IMR-90 (cell line): Measurements from ENCODE around the gene GAMT. TPM values are rescaled to one million over a fixed set of nuclear protein-coding genes. Genes with fewer than 3 reads are reported as not detected.

Experiments
- ATAC-seq: fragments of 200-7000 bp; cut with Tn5 transposase; 2 replicates; pipeline ENCODE4 v1.9.1; 2020; ENCODE audit warnings: low read depth, mild to moderate bottlenecking, moderate library complexity
- BruUV-seq: library from RNA; stranded (reverse); fragments of 400-500 nt; replicated peaks from 2 replicates; lab custom pipeline; 2021; lab: Mats Ljungman, UMichigan
- CTCF ChIA-PET: fragments of 300-600 bp; formaldehyde crosslinking; extraction: SDS; loops from one replicate; lab custom pipeline; 2021; ENCODE audit warnings: antibody characterized with exemption; lab: Yijun Ruan, JAX
- POLR2A ChIA-PET: fragments of 300-600 bp; sonication (Branson Sonifier 250); formaldehyde crosslinking; loops from one replicate; lab custom pipeline; 2022; ENCODE audit warnings: antibody characterized with exemption; ENCODE audit not compliant: unreplicated experiment; lab: Charles Lee
- DNase-seq: peaks from one replicate; pipeline ENCODE4 v3.0.0; 2013
- H2AFZ ChIP-seq: replicated peaks from 2 replicates; pipeline ENCODE3; 2013; ENCODE audit warnings: low read length, mild to moderate bottlenecking; ENCODE audit not compliant: poor library complexity
- H2AK5ac ChIP-seq: 2 replicates; pipeline ENCODE4 v1.6.1; 2013; ENCODE audit warnings: low read depth, low read length, inconsistent platforms
- H2AK9ac ChIP-seq: replicated peaks from 2 replicates; pipeline ENCODE3; 2013; ENCODE audit warnings: mild to moderate bottlenecking, low read depth, low read length, moderate library complexity; ENCODE audit not compliant: poor library complexity
- H2BK120ac ChIP-seq: 2 replicates; pipeline ENCODE4 v1.6.1; 2013; ENCODE audit warnings: low read depth, low read length, inconsistent platforms
- H2BK15ac ChIP-seq: 3 replicates; pipeline ENCODE4 v1.6.1; 2013; ENCODE audit warnings: low read depth, low read length, inconsistent platforms
- H2BK20ac ChIP-seq: 2 replicates; pipeline ENCODE4 v1.6.1; 2013; ENCODE audit warnings: low read depth, mild to moderate bottlenecking, inconsistent platforms, low read length, moderate library complexity
- H2BK5ac ChIP-seq: 2 replicates; pipeline ENCODE4 v1.6.1; 2013; ENCODE audit warnings: mild to moderate bottlenecking, low read depth, low read length, inconsistent platforms; ENCODE audit not compliant: poor library complexity, severe bottlenecking
- H3K14ac ChIP-seq: replicated peaks from 2 replicates; pipeline ENCODE4 v1.6.1; 2013; ENCODE audit warnings: low read depth, low read length, inconsistent platforms
- H3K18ac ChIP-seq: 2 replicates; pipeline ENCODE4 v1.6.1; 2013; ENCODE audit warnings: low read depth, low read length, control low read depth
- H3K23ac ChIP-seq: 2 replicates; pipeline ENCODE4 v1.6.1; 2013; ENCODE audit warnings: low read depth, low read length, inconsistent platforms
- H3K27ac ChIP-seq: 2 replicates; pipeline ENCODE4 v1.5.1; 2013; ENCODE audit warnings: mild to moderate bottlenecking, control low read depth, low read length; ENCODE audit not compliant: insufficient read depth
- H3K27me3 ChIP-seq: 2 replicates; pipeline ENCODE4 v1.6.1; 2013; ENCODE audit warnings: low read length; ENCODE audit not compliant: control insufficient read depth, insufficient read depth
- H3K36me3 ChIP-seq: 2 replicates; pipeline ENCODE4 v1.6.1; 2013; ENCODE audit warnings: low read length, mixed read lengths; ENCODE audit not compliant: control insufficient read depth, insufficient read depth
- H3K4ac ChIP-seq: 2 replicates; pipeline ENCODE4 v1.6.1; 2013; ENCODE audit warnings: low read depth, low read length, inconsistent platforms
- H3K4me1 ChIP-seq: 2 replicates; pipeline ENCODE4 v1.6.1; 2013; ENCODE audit warnings: low read length, mixed read lengths; ENCODE audit not compliant: control insufficient read depth, insufficient read depth
- H3K4me2 ChIP-seq: 2 replicates; pipeline ENCODE4 v1.6.1; 2013; ENCODE audit warnings: low read depth, mild to moderate bottlenecking, control low read depth, low read length, moderate library complexity
- H3K4me3 ChIP-seq: 2 replicates; pipeline ENCODE4 v1.5.1; 2013; ENCODE audit warnings: low read depth, mild to moderate bottlenecking, control low read depth, low read length, moderate library complexity; ENCODE audit not compliant: insufficient read depth
- H3K56ac ChIP-seq: 2 replicates; pipeline ENCODE4 v1.6.1; 2013; ENCODE audit warnings: low read length, inconsistent platforms; ENCODE audit not compliant: insufficient read depth; ENCODE audit errors: extremely low read depth
- H3K79me1 ChIP-seq, 2 experiments: 2 replicates each; pipeline ENCODE4 v1.6.1; 2013; ENCODE audit warnings: low read length in 2 of 2, inconsistent platforms in 1 of 2, low read depth in 1 of 2
- H3K9ac ChIP-seq: 2 replicates; pipeline ENCODE4 v1.6.1; 2013; ENCODE audit warnings: low read depth, low read length, control low read depth
- H3K9me1 ChIP-seq: 2 replicates; pipeline ENCODE4 v1.6.1; 2013; ENCODE audit warnings: low read length, inconsistent platforms; ENCODE audit not compliant: insufficient read depth
- H3K9me3 ChIP-seq: 2 replicates; pipeline ENCODE4 v1.6.1; 2013; ENCODE audit warnings: low read length; ENCODE audit not compliant: control insufficient read depth, insufficient read depth
- H4K20me1 ChIP-seq: 2 replicates; pipeline ENCODE4 v1.6.1; 2013; ENCODE audit warnings: low read length, inconsistent platforms; ENCODE audit not compliant: insufficient read depth
- H4K5ac ChIP-seq: 2 replicates; pipeline ENCODE4 v1.6.1; 2013; ENCODE audit warnings: mild to moderate bottlenecking, low read depth, low read length, control low read depth
- H4K8ac ChIP-seq, 2 experiments: 2 replicates each; pipeline ENCODE4 v1.6.1; 2013; ENCODE audit warnings: low read depth in 2 of 2, low read length in 2 of 2, control low read depth in 1 of 2, inconsistent platforms in 1 of 2
- H4K91ac ChIP-seq: 2 replicates; pipeline ENCODE4 v1.6.1; 2013; ENCODE audit warnings: low read depth, low read length, inconsistent platforms; ENCODE audit not compliant: insufficient read depth
- BHLHE40 ChIP-seq: fragments of 150-350 bp; IDR thresholded peaks from 2 replicates; pipeline ENCODE4 v1.6.1; 2016; ENCODE audit warnings: mild to moderate bottlenecking, low read depth, low read length
- CEBPB ChIP-seq: IDR thresholded peaks from 2 replicates; pipeline ENCODE4 v1.6.1; 2012; ENCODE audit warnings: low read depth, low read length, improper control_type of control experiment
- CTCF ChIP-seq: conservative IDR thresholded peaks from 2 replicates; pipeline ENCODE4 v1.5.1; 2012; ENCODE audit warnings: mild to moderate bottlenecking, low read depth, low read length, improper control_type of control experiment
- ELK1 ChIP-seq: fragments of 150-350 bp; IDR thresholded peaks from 2 replicates; pipeline ENCODE4 v1.6.1; 2016; ENCODE audit warnings: low read depth, mild to moderate bottlenecking, low read length, moderate library complexity, borderline replicate concordance
- MAZ ChIP-seq: IDR thresholded peaks from 2 replicates; pipeline ENCODE4 v1.6.1; 2012; ENCODE audit warnings: low read depth, mild to moderate bottlenecking, low read length, improper control_type of control experiment, moderate library complexity, borderline replicate concordance
- MXI1 ChIP-seq: IDR thresholded peaks from 2 replicates; pipeline ENCODE4 v1.6.1; 2012; ENCODE audit warnings: low read depth, mild to moderate bottlenecking, low read length, moderate library complexity, borderline replicate concordance
- RCOR1 ChIP-seq: IDR thresholded peaks from 2 replicates; pipeline ENCODE4 v1.6.1; 2012; ENCODE audit warnings: mild to moderate bottlenecking, low read length, improper control_type of control experiment; ENCODE audit not compliant: insufficient replicate concordance
- RFX5 ChIP-seq: IDR thresholded peaks from 2 replicates; pipeline ENCODE4 v1.8.0; 2012; ENCODE audit warnings: low read depth, mild to moderate bottlenecking, low read length, moderate library complexity
- SMC3 ChIP-seq: fragments of 150-350 bp; IDR thresholded peaks from 2 replicates; pipeline ENCODE4 v1.6.1; 2016; ENCODE audit warnings: low read depth, mild to moderate bottlenecking, antibody characterized with exemption, low read length, moderate library complexity
- USF2 ChIP-seq: fragments of 150-350 bp; IDR thresholded peaks from 2 replicates; pipeline ENCODE4 v1.6.1; 2017; ENCODE audit warnings: mild to moderate bottlenecking, antibody characterized with exemption, low read length, low read depth
- WGBS, 2 experiments: methylation state at CpG; one replicate each; pipeline versions ENCODE4 v1.1.5 to v1.1.7; 2013; ENCODE audit warnings: missing lambda C conversion rate in 2 of 2; ENCODE audit not compliant: insufficient read length in 1 of 2; ENCODE audit errors: extremely low coverage in 2 of 2; 5-methylcytosine and 5-hydroxymethylcytosine counted together
- dilution Hi-C: fragments of 300-500 bp; cut with HindIII; formaldehyde crosslinking; loops from one replicate; pipeline ENCODE4 v1.14.3; 2018; ENCODE audit warnings: low sequenced_read_pairs; ENCODE audit not compliant: unreplicated experiment
- in situ Hi-C: fragments of 300-500 bp; cut with MboI; formaldehyde crosslinking; loops from 3 replicates; pipeline ENCODE4 v1.14.3; 2019; ENCODE audit warnings: low sequenced_read_pairs, inconsistent platforms, mixed read lengths
- intact Hi-C: fragments of 100-400 bp; cut with micrococcal nuclease; formaldehyde crosslinking; loops from 2 replicates; pipeline ENCODE4 v1.10.0; 2022
- polyA plus RNA-seq, 3 experiments: library from polyadenylated mRNA; depleted of rRNA; stranded (reverse); fragments of >200 nt; gene quantifications; 2 replicates each; pipeline ENCODE4 v1.2.3, GENCODE V29; 2012; ENCODE audit warnings: low replicate concordance in 1 of 3
- total RNA-seq: library from RNA; depleted of rRNA; stranded (reverse); fragments of >200 nt; gene quantifications from 2 replicates; pipeline ENCODE4 v1.2.3, GENCODE V29; 2012

GAMT gene
- total and polyA plus RNA-seq, 2 of the 4 experiments (the other 2 are of a cell fraction), result 22.8 to 51.8 TPM

- H4K20me1 ChIP-seq, result peaks cover 90% of the 10 kb centered on the region
- dilution Hi-C loops, result no loop called here
- no peak overlapping the region; the same call in 1 of the 2 replicates for H2AK5ac ChIP-seq
- peaks cover 19% of the 10 kb centered on the region for H3K4me1 ChIP-seq
- H3K14ac ChIP-seq, result no peak overlapping the region
- no peak overlapping the region for H2BK5ac ChIP-seq
- H3K36me3 ChIP-seq, result peaks cover 45% of the 10 kb centered on the region
- H4K8ac ChIP-seq, result no peak overlapping the region
- no peak overlapping the region for H4K91ac ChIP-seq
- in situ Hi-C loops, result no loop called here
- peak; percentile 64 for DNase-seq
- peak overlapping the region; percentile 8; the same call in 1 of the 2 replicates for H3K27ac ChIP-seq
- H3K56ac ChIP-seq, result no peak overlapping the region
- H2BK20ac ChIP-seq, result no peak overlapping the region
- peaks cover 3 to 61% of the 10 kb centered on the region in 2 experiments; a peak in 3 of 4 replicates for H3K79me1 ChIP-seq
- no peak overlapping the region for H3K9ac ChIP-seq
- no peak overlapping the region for H3K18ac ChIP-seq
- no TSS peak for BruUV-seq
- POLR2A ChIA-PET, result no interaction called here
- no peaks in the 10 kb centered on the region for H3K9me3 ChIP-seq
- WGBS, 2 experiments, result 86% methylated on average over 20 of the region's 21 CpGs; no CpG with 5 or more reads in 1 of the 2 experiments
- H2AK9ac ChIP-seq, result no peak overlapping the region
- TF ChIP-seq USF2, result peak; percentile 56; the same call in 1 of the 2 replicates
- no peak for TF ChIP-seq RCOR1
- no peak for TF ChIP-seq MAZ
- no peak for TF ChIP-seq CTCF
- no peak for TF ChIP-seq SMC3
- no peak for TF ChIP-seq CEBPB
- TF ChIP-seq ELK1, result no peak
- TF ChIP-seq BHLHE40, result peak; percentile 25; the same call in 1 of the 2 replicates
- no peak for TF ChIP-seq RFX5
- TF ChIP-seq MXI1, result no peak
- no peak overlapping the region for H2BK15ac ChIP-seq
- H3K9me1 ChIP-seq, result peaks cover 17% of the 10 kb centered on the region
- no peak overlapping the region for H2BK120ac ChIP-seq
- H3K4ac ChIP-seq, result no peak overlapping the region; the same call in 1 of the 2 replicates
- peak overlapping the region; percentile 9 for H2AFZ ChIP-seq
- H3K4me2 ChIP-seq, result no peak overlapping the region
- intact Hi-C loops, result no loop called here
- ATAC-seq, result no peak
- no peaks in the 10 kb centered on the region for H3K27me3 ChIP-seq
- CTCF ChIA-PET, result interaction anchor here (0.6 kb wide), 1 partner anchor 129 kb away, joined by 3 read pairs; no protein-coding TSS in a partner anchor
- 0 out of 2 replicates have a peak overlapping the region, but pooled peaks have one; percentile 42 for H3K23ac ChIP-seq
- H3K4me3 ChIP-seq, result no peak overlapping the region
- H4K5ac ChIP-seq, result no peak overlapping the region
Measured at GRCh38 chr19:1417145-1417544, 15.8 kb upstream of the GAMT start.
